Activated T-helper 1 cell treated with anti-CD3 and anti-CD28 coated beads, Interleukin-12 subunit alpha, Interleukin-12 subunit beta, Interleukin-2, Interleukin-4 antibody, amounts not matched to agents 30 ng/mL and 10 ng/mL and 1 ng/mL, durations not matched to agents 14 hours and 24 hours and 36 hours (primary cell): ENCODE measurements around the gene RBBP8. TPM values are rescaled to one million over a fixed set of nuclear protein-coding genes. Genes with fewer than 3 reads are reported as not detected.

Experiments used
- DNase-seq: peaks from one replicate; pipeline ENCODE4 v3.0.0; 2021; ENCODE audit warnings: low spot score
- H3K27ac Mint-ChIP-seq: one replicate; pipeline ENCODE4 v1.8.0; 2021; ENCODE audit warnings: mild to moderate bottlenecking, mixed read lengths
- H3K27me3 Mint-ChIP-seq: one replicate; pipeline ENCODE4 v1.8.0; 2022; ENCODE audit warnings: mild to moderate bottlenecking, moderate library complexity, mixed read lengths; ENCODE audit not compliant: insufficient read depth
- H3K36me3 Mint-ChIP-seq: one replicate; pipeline ENCODE4 v1.8.0; 2021; ENCODE audit warnings: low read depth, mixed read lengths
- H3K4me1 Mint-ChIP-seq: one replicate; pipeline ENCODE4 v1.8.0; 2021; ENCODE audit warnings: low read depth, mixed read lengths
- H3K4me3 Mint-ChIP-seq: one replicate; pipeline ENCODE4 v1.8.0; 2021; ENCODE audit warnings: mild to moderate bottlenecking, moderate library complexity, mixed read lengths
- H3K9me3 Mint-ChIP-seq: one replicate; pipeline ENCODE4 v1.8.0; 2021; ENCODE audit warnings: mixed read lengths
- intact Hi-C: fragments of 100-400 bp; cut with micrococcal nuclease; formaldehyde crosslinking; loops from one replicate; pipeline ENCODE4 v1.15.1; 2024
- total RNA-seq: library from RNA; stranded (reverse); gene quantifications from 2 replicates; pipeline ENCODE4 v1.2.3, GENCODE V29; 2022

Gene RBBP8
- total RNA-seq, 1 donor from 2014 or later: 95.1 TPM

- Mint-ChIP-seq H3K4me1 (peaks cover 60% of the 10 kb centered on the region), H3K27me3 (peaks cover 2% of the 10 kb centered on the region), H3K4me3 (peak overlapping the region; percentile 63), H3K36me3 (peaks cover 19% of the 10 kb centered on the region), H3K9me3 (peaks cover 19% of the 10 kb centered on the region), H3K27ac (peak overlapping the region; percentile 97)
- DNase-seq: peak; percentile 86
- intact Hi-C loops: loop anchor here (5.0 to 10.0 kb wide), 4 partner anchors 61 to 944 kb away; partner anchors contain the start of genes RBBP8 and TTC39C
Observed at GRCh38 chr18:23071285-23071684, 138.2 kb downstream of the RBBP8 start.

GRCh38 chr18:23072079-23072478, 139.0 kb downstream of the RBBP8 start:
- peaks cover 60% of the 10 kb centered on the region for H3K4me1 Mint-ChIP-seq
- H3K9me3 Mint-ChIP-seq: peaks cover 18% of the 10 kb centered on the region
- H3K4me3 Mint-ChIP-seq: no peak overlapping the region
- peaks cover 2% of the 10 kb centered on the region for H3K27me3 Mint-ChIP-seq
- intact Hi-C loops: loop anchor here (5.0 to 10.0 kb wide), 4 partner anchors 60 to 943 kb away; partner anchors contain the start of genes RBBP8 and TTC39C
- peak overlapping the region; percentile 97 for H3K27ac Mint-ChIP-seq
- DNase-seq: no peak
- peaks cover 19% of the 10 kb centered on the region for H3K36me3 Mint-ChIP-seq

GRCh38 chr18:23073996-23074606, 141.0 kb downstream of the RBBP8 start:
- DNase-seq: no peak
- peaks cover 2% of the 10 kb centered on the region for H3K27me3 Mint-ChIP-seq
- peaks cover 17% of the 10 kb centered on the region for H3K36me3 Mint-ChIP-seq
- peaks cover 49% of the 10 kb centered on the region for H3K4me1 Mint-ChIP-seq
- intact Hi-C loops: loop anchor here (5.0 to 10.0 kb wide), 4 partner anchors 58 to 941 kb away; partner anchors contain the start of genes RBBP8 and TTC39C
- peaks cover 16% of the 10 kb centered on the region for H3K9me3 Mint-ChIP-seq
- H3K27ac Mint-ChIP-seq: no peak overlapping the region
- no peak overlapping the region for H3K4me3 Mint-ChIP-seq

Other genes starting within 250 kb of the RBBP8 start
- gene CABLES1, start 202.2 kb downstream of the RBBP8 start, total RNA-seq: 3.1 and 3.2 TPM in 2 replicates